ACC112 (cell line): ENCODE data around the gene PRSS56.
"Not testable (repeated sequence)": the region's sequence is repeated elsewhere in the genome, so short reads cannot be mapped to it uniquely, and the experiment has no call there.

ENCODE experiments used
- H2AFZ ChIP-seq: fragments of 200-600 bp; sonication (generic); one replicate; pipeline ENCODE4 v1.6.0; 2017; ENCODE audit warnings: antibody characterized with exemption, low read length; ENCODE audit not compliant: unreplicated experiment
- H3K27ac ChIP-seq: fragments of 200-600 bp; sonication (generic); 2 replicates; pipeline ENCODE4 v1.5.1; 2014; ENCODE audit warnings: low read depth, mild to moderate bottlenecking, antibody characterized with exemption, low read length, moderate library complexity
- H3K27me3 ChIP-seq: fragments of 200-600 bp; sonication (generic); 2 replicates; pipeline ENCODE4 v1.6.1; 2014; ENCODE audit warnings: mild to moderate bottlenecking, antibody characterized with exemption, low read length, moderate library complexity, mixed read lengths; ENCODE audit not compliant: insufficient read depth
- H3K36me3 ChIP-seq: fragments of 200-600 bp; sonication (generic); 2 replicates; pipeline ENCODE4 v1.6.1; 2016; ENCODE audit warnings: mild to moderate bottlenecking, antibody characterized with exemption, low read length, moderate library complexity, mixed read lengths; ENCODE audit not compliant: insufficient read depth
- H3K4me1 ChIP-seq: fragments of 200-600 bp; sonication (generic); one replicate; pipeline ENCODE4 v1.6.1; 2016; ENCODE audit warnings: low read length, mixed read lengths; ENCODE audit not compliant: insufficient read depth, unreplicated experiment, control insufficient read depth
- H3K4me3 ChIP-seq: fragments of 200-600 bp; sonication (generic); 2 replicates; pipeline ENCODE4 v1.5.1; 2014; ENCODE audit warnings: mild to moderate bottlenecking, low read depth, low read length
- H3K79me2 ChIP-seq: fragments of 200-600 bp; sonication (generic); one replicate; pipeline ENCODE4 v1.6.0; 2016; ENCODE audit warnings: low read length; ENCODE audit not compliant: control insufficient read depth, unreplicated experiment, insufficient read depth

Gene PRSS56

DNA sequence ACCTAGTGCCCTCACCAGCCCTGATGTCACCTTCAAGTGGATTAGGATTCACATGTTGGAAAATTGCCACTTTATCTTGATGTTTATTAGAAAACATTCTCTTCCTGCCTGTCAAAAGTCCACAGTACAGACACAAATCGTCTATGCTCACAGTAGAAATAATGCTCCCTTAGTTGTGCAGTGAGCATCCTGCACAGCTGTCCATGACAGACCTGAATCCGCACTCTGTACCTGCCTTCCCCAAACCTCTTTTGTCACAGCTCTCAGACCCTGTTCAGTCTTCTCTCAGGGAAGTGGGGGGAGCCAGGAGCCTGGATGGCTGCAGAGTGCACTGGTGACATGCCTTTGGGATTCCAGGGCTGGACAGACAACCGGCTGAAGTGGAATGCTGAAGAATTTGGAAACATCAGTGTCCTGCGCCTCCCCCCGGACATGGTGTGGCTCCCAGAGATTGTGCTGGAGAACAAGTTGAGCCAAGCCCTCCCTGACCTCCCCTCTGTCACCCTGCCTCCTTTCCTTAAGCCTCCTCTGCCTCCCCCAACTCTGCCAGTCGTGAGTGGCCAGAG is 7.8 kb downstream of the PRSS56 start:
- Histone ChIP-seq H3K4me1 (no peaks in the 10 kb centered on the region), H3K79me2 (no peaks in the 10 kb centered on the region), H3K4me3 (no peak overlapping the region), H3K27me3 (peaks cover 17% of the 10 kb centered on the region), H3K36me3 (no peaks in the 10 kb centered on the region), H2AFZ (no peak overlapping the region), H3K27ac (no peak overlapping the region)

DNA sequence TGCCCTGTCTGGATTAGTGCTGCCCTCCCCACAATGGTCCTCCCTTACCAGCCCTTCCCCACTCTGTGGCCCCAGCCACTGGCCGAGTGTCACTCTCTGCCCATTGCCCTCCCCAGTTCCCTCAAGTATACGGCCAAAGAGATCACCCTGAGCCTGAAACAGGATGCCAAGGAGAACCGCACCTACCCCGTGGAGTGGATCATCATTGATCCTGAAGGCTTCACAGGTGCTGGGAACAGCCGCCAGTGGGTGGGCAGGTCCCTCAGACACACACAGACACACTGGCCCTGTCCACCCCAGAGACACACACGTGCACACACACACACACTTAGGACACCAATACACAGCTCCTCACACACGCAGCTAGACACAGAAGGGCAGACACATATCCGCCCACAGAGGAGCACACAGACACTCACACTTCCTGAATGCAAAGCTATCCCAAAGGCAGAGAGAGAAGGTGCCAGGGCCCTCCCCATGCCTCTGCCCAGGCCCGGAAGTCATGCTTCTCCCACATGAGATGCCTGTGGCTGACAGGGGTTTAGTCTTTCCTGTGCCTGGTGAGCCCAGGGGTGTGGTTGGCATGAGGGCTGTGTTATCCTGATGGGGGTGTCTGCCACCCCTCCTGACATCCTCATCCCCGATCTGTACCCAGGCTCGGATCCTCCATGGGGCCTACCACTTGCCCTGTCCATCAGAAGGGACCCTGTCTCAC is 8.7 kb downstream of the PRSS56 start:
- H3K4me1 ChIP-seq: no peaks in the 10 kb centered on the region
- H3K4me3 ChIP-seq: no peak overlapping the region
- H3K27ac ChIP-seq: no peak overlapping the region
- no peaks in the 10 kb centered on the region for H3K79me2 ChIP-seq
- no peak overlapping the region for H2AFZ ChIP-seq
- H3K27me3 ChIP-seq: peaks cover 8% of the 10 kb centered on the region
- H3K36me3 ChIP-seq: no peaks in the 10 kb centered on the region

DNA sequence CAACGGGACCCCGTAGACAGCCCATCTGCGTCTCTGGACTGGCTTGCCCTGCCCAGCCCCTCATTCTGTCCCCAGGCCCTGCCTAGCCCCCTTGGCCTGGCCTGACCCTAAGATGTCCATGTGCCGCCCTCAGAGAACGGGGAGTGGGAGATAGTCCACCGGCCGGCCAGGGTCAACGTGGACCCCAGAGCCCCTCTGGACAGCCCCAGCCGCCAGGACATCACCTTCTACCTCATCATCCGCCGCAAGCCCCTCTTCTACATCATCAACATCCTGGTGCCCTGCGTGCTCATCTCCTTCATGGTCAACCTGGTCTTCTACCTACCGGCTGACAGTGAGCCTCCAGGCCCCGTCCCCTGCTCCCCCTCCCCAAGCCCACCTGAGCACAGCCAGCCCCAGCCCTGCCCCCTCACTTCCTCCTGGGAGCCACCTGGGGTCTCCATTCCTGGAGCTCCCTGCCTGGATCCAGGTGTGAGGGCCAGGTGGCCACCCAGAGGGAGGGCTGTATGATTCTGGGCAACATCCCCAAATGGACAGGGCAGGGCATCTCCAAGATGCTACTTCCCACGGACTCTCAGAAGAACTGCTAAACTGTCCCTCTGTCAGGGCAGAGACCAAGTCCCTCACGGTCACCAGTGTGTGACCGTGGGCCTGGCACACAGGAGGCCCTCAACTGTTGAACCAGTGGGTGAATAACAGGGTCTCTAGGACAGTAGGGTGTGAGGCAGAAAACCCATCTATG is 9.8 kb downstream of the PRSS56 start:
- H3K4me3 ChIP-seq: no peak overlapping the region
- no peaks in the 10 kb centered on the region for H3K27me3 ChIP-seq
- no peaks in the 10 kb centered on the region for H3K4me1 ChIP-seq
- H3K36me3 ChIP-seq: no peaks in the 10 kb centered on the region
- H3K79me2 ChIP-seq: no peaks in the 10 kb centered on the region
- no peak overlapping the region for H2AFZ ChIP-seq
- no peak overlapping the region for H3K27ac ChIP-seq

DNA sequence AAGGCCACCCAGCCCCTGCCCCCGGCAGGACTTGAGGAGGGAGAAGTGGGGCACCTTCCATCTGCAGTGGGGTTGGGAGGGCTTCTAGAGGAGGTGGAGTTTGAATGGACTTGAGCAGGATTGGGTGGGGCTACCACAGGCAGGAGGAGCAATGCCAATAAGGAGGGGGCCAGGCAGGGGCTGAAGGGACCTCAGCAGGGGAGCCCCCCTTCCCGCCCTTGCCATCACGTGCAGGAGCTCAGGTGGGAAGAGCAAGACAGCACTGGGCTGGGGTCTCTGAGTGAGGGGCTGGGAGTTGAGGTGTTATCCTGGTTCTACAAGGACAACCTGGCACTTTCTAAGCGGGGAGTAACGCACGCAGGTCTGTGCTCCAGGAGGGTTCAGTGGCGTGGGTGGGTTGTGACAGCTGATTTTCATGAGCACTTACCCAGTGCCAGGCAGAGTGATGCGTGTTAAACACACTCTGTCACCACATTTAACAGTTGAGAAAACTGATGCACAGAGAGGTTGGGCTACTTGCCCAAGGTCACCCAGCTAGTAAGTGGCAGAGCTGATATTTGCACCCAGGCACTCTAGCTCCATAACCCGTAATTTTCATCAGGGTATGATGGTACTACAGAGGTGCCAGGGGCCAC is 10.6 kb downstream of the PRSS56 start:
- no peak overlapping the region for H3K4me3 ChIP-seq
- no peak overlapping the region for H2AFZ ChIP-seq
- no peak overlapping the region for H3K27ac ChIP-seq
- H3K79me2 ChIP-seq: no peaks in the 10 kb centered on the region
- H3K36me3 ChIP-seq: no peaks in the 10 kb centered on the region
- H3K4me1 ChIP-seq: no peaks in the 10 kb centered on the region
- no peaks in the 10 kb centered on the region for H3K27me3 ChIP-seq

DNA sequence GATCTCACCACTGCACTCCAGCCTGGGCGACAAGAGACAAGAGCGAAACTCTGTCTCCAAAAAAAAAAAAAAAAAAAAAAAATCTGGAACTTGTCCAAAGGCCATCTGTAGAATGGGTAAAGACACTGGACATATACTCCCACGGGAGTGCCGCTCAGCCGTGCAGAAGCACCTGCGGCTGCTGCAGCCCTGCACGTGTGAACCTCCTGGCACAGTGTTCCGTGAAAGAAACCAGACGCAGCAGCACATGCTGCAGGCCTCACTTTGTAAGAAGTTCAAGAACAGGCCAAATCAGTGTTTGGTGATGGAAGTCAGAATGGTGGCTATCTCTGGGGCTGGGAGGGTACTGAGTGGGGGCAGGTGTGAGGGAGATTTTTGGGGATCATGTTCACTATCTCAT is 12.2 kb downstream of the PRSS56 start:
- H3K36me3 ChIP-seq: no peaks in the 10 kb centered on the region
- no peaks in the 10 kb centered on the region for H3K4me1 ChIP-seq
- no peak overlapping the region for H3K27ac ChIP-seq
- no peaks in the 10 kb centered on the region for H3K27me3 ChIP-seq
- H3K4me3 ChIP-seq: no peak overlapping the region
- no peak overlapping the region for H2AFZ ChIP-seq
- H3K79me2 ChIP-seq: no peaks in the 10 kb centered on the region

DNA sequence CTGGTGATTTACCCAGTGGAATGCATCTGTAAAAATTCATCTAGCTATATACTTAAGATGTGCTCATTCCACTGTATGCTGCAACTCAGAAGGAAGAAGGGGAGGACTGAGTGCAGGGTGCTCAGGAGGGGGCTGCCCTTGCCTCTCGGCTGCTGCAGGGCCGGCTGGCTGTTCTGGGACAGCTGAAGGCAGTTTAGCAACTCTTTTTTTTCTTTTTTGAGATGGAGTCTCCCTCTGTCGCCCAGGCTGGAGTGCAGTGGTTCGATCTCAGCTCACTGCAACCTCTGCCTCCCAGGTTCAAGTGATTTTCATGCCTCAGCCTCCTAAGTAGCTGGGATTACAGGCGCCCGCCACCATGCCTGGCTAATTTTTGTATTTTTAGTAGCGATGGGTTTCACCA is 12.6 kb downstream of the PRSS56 start:
- H3K27me3 ChIP-seq, H2AFZ ChIP-seq: not testable (repeated sequence)

DNA sequence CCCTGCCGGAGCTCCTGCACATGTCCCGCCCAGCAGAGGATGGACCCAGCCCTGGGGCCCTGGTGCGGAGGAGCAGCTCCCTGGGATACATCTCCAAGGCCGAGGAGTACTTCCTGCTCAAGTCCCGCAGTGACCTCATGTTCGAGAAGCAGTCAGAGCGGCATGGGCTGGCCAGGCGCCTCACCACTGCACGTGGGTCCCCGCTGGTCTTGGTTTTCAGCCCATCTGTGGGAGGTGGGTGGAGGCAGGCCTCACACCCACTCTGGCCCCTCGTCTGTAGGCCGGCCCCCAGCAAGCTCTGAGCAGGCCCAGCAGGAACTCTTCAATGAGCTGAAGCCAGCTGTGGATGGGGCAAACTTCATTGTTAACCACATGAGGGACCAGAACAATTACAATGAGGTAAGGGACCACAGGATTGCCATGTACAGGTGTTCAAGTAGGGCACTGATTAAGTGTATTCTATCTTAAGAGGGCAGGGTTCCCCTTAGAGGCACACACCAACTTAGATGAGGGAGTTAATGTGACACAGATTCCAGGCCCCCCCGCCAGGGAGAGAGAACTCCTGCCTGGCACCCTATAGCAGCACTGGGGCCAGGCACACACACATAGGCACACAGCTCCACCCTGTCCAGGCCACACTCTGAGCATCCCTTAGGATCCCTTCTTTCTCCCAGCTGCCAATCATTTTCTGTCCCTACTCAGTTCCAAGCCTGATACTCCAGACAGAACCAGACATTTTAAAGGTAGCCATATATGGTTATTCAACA is 13.9 kb downstream of the PRSS56 start:
- Histone ChIP-seq H2AFZ (no peak overlapping the region), H3K4me1 (no peaks in the 10 kb centered on the region), H3K4me3 (no peak overlapping the region), H3K27ac (no peak overlapping the region), H3K36me3 (no peaks in the 10 kb centered on the region), H3K79me2 (no peaks in the 10 kb centered on the region), H3K27me3 (peaks cover 2% of the 10 kb centered on the region)

More for the DNA sequence above, 12.6 kb downstream of the PRSS56 start:
- H3K27ac ChIP-seq, H3K4me1 ChIP-seq, H3K79me2 ChIP-seq, H3K36me3 ChIP-seq, H3K4me3 ChIP-seq: not testable (repeated sequence)

DNA sequence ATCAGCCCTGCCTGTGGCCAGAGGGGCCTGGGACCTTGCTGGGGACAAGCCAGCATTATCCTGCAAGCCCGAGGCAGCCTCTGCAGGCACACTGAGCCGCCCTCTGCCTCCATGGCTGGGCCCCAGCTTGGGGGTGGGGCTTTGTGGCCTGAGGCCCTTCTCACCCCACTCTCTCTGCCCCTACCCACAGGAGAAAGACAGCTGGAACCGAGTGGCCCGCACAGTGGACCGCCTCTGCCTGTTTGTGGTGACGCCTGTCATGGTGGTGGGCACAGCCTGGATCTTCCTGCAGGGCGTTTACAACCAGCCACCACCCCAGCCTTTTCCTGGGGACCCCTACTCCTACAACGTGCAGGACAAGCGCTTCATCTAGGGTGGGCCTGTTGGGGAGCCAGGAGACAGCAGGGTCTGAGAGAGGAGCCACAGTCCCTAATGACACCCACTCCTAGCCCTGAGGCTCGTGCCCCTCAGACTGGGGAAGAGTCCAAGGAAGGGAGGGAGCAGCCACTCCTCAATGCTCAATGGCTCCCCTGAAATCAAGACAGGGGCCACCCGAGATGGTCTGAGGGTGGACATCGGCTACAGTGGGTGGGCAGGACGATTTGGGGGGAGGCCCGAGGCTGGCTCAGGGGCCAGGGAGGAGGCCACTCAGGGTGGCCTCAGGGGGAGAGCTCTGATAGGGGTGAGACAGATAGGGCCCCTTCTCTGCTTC is 14.9 kb downstream of the PRSS56 start:
- no peaks in the 10 kb centered on the region for H3K36me3 ChIP-seq
- H2AFZ ChIP-seq: no peak overlapping the region
- no peaks in the 10 kb centered on the region for H3K79me2 ChIP-seq
- no peaks in the 10 kb centered on the region for H3K4me1 ChIP-seq
- no peak overlapping the region for H3K27ac ChIP-seq
- no peak overlapping the region for H3K4me3 ChIP-seq
- peaks cover 7% of the 10 kb centered on the region for H3K27me3 ChIP-seq

DNA sequence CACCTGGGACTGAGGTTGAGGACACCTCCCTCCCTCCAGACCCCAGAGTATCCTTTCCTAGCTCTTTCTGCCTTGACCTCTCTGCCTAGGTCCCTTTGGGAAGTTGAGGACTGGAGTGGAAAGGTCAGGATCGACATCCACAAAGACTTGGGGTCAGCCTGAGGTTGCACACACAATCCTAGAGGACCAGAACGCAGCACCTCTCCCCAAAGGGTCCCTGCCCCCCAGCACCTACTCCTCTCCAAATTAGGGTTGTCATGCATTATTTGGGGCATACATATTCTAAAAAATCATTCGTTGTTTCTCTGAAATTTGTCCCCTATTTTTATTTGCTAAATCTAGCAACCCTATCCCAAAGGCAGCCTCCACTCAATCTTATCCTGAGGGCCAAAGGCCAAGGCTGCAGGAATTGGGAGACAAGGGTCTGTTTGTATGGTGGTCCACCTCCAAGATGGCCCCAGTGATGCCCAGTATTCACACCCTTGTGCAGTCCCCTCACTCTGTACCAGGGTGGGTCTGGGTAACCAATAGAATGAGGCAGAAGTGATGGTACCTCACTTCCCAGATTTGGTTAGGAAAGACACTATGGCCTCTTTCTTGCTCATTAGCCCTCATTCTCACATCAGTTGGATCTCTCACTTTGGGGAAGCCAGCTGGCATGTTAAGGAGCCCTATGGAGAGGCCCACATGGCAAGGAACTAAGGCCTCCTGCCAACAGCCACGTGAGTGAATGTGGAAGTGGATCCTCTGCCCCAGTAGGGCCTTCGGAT is 15.8 kb downstream of the PRSS56 start:
- no peaks in the 10 kb centered on the region for H3K4me1 ChIP-seq

More for the DNA sequence above, 15.8 kb downstream of the PRSS56 start:
- Histone ChIP-seq H3K79me2 (no peaks in the 10 kb centered on the region), H3K27me3 (peaks cover 7% of the 10 kb centered on the region), H2AFZ (no peak overlapping the region), H3K4me3 (no peak overlapping the region), H3K36me3 (no peaks in the 10 kb centered on the region), H3K27ac (no peak overlapping the region)
